GM19324 (cell line): Measurements from ENCODE around the gene GALE.
"Not testable (repeated sequence)": the region's sequence is repeated elsewhere in the genome, so short reads cannot be mapped to it uniquely, and the experiment has no call there.

Experiments used
- ATAC-seq: cut with Tn5 transposase; IDR thresholded peaks from one replicate; pipeline ENCODE4 v1.9.1; 2021; ENCODE audit warnings: mild to moderate bottlenecking, moderate library complexity; ENCODE audit not compliant: unreplicated experiment, low FRiP score

GALE gene

DNA sequence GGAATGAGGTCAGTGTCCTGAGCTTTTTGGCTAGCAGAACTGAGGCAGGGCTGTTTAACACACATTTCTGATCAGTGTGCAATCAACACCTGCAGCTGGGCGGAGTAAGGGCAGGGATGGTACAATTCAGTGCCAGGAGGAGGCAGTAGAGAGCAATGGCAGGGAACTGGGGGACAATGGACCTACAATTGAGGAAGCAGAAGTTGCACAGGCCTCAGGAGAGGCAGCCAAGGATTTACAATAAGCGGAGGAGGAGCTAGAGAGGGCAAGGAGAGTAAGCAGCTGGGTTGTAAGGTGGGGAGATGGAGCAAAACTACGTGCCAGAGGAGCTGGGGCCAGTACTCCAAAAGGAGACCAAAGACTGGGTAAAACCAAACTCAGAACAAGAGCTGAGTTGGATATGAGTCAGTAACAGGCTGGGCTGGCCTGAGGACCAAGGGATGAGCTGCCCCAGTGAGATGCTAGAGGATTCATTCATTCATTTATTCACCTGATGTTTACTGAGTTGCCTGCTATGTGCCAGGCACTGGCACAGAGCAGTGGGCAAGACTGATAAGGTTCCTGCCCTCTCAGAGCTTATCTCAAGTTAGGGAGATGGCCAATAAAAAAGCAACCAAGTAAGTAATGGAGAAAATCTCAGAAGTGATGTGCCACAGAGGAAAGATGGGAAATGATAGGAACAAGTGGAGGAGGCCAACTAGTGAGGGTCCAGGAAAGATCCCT, 10.4 kb upstream of the GALE start:
- no peak for ATAC-seq

DNA sequence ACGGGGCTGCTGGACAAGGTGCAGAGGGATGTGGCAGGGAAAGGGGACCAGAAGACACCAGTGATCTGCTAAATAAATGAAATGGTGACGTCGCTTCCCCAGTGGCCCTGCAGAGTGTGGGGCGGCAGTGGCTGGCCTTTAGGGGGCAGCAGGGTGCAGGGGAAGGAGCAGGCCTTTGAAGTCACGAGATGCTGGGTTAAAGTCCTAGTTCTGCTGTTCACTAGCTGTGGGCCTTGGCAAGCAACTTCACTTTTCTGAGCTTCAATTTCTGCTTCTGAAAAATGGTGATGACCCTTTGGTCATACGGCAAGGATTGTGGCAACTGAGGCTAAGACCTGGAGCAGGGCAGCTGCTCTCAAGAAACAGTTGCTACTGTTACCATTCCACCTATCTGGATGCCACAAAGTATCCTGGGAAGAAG, 9.2 kb upstream of the GALE start:
- ATAC-seq = no peak

DNA sequence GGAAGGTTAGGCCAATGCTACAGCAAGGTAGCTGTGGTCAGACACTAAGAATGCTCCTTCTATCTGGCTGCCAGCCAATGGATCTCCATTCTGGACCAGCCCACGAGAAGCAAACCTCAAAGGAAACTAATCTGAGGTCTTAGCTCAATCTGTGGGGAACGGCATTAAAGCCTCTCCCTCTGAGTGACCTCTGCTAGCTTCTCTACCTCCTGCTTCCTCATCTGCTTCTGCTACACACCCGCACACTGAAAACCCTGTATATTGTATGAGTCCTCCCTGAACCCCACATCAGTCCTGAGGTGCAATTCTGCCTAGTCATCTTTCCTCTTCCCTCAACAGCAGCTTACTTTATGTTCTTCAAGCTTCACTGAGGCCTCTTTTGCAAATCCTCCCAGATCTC, 6.9 kb upstream of the GALE start:
- no peak for ATAC-seq

GRCh38 chr1:23806280-23806679, 5.7 kb upstream of the GALE start:
- no peak for ATAC-seq

- no peak for ATAC-seq
Measured at GRCh38 chr1:23805025-23805424, 4.5 kb upstream of the GALE start.

DNA sequence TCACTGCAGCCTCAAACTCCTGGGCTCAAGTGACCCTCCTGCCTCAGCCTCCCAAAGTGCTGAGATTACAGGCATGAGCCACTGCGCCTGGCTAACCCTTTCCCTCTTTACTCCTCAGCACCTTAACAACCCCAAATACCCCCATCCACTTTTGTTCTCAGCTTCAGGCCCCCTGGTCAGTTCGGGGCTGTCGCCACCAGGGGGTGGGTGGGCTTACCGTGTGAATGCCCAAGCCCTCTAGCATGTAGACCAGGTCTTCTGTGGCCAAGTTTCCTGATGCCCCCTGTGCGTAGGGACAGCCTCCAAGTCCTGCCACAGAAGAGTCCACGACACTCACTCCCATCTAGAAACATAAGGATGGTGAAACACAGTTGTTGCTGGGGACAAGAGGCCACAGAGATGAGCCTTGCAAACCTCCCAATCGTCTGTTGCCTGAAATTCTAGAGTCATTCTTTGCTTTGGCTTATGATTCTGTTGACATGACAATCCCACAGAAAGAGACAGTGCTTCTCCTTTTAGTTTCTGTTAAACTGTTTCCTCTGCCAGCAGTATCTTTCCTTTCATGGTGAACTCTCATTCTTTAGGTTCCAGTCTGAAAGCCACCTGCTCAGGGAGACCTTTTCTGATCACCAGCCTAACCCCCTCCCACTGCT, 3.8 kb upstream of the GALE start:
- no peak for ATAC-seq

DNA sequence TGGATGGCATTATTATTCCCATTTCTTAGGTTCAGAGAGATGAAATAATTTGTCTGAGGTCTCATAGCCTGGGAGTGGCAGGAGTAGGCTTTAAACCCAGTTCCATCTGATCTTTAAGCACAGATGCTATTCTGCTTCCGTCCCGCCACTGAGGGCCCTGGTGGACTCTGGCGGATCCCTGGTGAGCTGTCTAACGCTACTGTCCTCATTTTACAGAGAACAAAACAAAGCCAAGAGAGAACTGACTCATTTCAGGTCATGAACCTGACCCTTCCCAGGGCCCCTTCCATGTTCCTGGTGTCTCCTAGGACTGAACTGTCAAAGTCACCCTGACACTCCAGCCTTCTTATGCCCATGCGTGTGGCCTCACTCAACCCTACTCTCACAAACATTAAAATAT, 3.1 kb upstream of the GALE start:
- ATAC-seq = no peak

DNA sequence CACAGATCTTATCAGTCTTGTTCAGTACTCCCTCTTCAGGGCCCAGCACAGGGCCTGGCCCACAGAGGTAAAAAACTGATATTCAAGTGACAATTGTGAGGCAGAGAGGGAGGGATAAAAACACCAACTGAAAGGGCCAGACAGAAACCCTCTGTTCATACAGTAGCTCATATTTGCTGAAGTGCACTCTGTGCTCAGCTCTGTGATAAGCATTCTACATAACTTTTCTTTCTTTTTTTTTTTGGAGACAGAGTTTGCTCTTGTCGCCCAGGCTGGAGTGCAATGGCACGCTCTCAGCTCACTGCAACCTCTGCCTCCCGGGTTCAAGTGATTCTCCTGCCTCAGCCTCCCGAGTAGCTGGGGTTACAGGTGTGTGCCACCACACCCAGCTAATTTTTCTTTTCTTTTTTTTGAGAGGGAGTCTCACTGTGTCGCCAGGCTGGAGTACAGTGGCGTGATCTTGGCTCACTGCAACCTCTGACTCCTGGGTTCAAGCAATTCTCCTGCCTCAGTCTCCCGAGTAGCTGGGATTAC, 2.3 kb upstream of the GALE start:
- not testable (repeated sequence) for ATAC-seq

DNA sequence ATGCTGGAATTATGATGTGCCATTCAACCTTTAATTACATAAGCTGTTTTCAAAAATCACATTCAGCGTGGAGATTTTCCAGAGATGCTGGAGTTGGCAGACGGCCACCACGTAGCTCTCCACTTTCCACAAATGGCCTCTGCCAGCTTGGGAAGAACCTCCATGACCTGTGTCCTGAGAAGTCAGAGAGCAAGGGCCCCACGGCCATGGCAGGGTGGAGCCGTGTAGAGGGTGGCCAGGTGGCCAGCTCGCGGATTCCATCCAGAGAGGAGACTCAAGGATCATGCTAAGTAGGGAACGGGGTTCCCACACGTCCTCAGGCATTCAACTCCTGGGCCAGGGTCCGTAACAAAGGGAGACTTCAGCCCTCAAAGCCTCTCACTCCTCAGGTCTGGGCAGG, 1.3 kb upstream of the GALE start:
- ATAC-seq = no peak

DNA sequence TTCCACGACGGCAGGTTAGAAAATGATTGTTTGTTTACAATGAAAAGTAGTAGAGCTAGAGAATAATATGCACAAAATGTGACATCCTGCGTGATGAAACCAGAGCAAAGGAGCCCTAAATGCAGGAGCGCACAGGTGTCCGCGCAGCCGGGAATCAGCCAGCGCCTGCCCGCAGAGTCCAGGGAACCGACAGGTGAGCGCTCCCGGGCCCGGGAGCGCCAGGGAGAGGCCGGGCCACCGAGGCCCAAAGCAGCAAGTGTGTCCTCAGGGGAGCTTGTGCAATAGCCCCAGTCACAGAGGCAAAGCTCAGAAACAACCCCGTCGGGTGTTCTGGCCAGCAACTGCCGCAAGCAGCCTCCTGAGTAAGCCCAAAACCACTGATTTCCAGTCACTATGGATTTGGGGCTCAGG, 789 bp upstream of the GALE start:
- no peak for ATAC-seq

DNA sequence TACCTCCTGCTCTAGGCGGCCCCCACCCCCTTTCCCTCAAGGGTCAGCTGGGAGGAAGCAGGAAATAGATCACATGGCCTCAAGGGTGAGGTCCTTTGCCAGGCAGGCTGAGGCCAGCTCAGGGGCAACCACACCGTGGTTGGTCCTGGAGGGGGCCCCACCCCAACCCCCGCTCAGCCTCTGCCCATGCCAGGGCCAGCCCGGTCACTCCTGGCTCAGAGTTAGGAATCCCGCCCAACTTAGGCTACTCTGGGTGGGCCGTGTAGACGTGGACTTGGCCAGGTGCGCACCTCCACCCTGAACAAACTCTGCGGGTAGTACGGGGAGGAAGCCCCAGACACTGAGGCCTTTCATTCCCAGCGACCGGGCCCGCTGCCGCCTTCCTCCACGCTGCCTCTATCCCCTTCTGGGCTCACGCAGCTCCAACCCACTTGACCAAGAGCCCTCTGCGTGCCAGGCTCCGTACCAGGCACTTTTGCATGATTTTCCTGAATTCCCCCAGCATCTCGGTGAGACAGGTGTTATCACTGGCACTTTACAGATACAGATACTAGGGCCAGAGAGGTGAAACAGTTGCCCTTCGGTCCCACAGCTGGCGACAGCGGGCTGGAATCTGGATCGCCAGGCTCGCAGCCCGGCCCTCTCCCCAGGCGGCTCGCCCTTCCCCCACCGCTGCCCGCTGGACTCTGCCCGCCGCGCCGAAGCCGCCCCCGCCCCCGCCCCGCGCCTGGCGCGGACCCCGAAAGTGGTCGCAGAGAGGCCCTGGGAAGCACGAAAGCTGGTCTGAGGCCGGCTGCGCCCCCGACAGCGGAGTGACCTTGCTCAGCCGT, 769 bp downstream of the GALE start:
- peak; percentile 10 for ATAC-seq

GRCh38 chr1:23799255-23799569, 1.3 kb downstream of the GALE start:
- ATAC-seq = no peak

DNA sequence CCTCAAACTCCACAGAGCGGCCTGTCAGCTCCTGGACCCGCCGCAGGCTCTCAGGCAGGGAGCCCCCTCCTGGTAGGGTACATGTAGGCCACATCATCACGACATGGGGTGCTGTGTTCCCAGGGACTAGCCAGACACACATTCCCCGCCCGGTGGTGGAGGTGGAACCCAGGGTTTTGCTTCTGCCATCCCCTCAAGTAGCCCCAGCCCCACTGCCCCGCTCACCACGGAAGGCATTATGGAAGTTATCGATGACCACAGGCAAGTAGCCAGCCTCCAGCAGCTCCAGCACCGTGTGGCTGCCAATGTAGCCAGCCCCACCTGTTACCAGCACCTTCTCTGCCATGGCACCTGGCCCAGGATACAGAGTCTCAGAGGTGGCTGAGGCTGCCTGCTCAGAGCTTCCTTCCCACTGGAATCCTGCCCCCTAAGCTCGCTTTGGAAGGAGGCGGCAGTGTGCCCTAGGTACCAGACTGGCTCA, 1.9 kb downstream of the GALE start:
- ATAC-seq = no peak

- no peak for ATAC-seq
Measured at GRCh38 chr1:23797478-23798448, 2.8 kb downstream of the GALE start.

GRCh38 chr1:23796466-23797271, 3.9 kb downstream of the GALE start:
- ATAC-seq = no peak

GRCh38 chr1:23795676-23796465, 4.7 kb downstream of the GALE start:
- ATAC-seq = no peak

DNA sequence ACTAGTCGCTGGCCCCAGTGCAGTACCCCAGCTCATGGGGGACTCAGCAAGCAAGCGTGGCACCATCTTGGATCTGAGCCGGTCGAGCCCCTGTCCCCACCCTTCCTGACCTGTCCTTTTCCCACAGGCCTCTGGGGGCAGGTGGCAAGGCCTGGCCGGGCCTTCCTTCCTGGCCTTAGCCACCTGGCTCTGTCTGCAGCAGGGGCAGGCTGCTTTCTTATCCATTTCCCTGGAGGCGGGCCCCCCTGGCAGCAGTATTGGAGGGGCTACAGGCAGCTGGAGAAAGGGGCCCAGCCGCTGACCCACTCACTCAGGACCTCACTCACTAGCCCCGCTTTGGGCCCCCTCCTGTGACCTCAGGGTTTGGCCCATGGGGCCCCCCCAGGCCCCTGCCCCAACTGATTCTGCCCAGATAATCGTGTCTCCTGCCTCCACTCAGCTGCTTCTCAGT, 5.8 kb downstream of the GALE start:
- ATAC-seq = not testable (repeated sequence)
